ENCODE results near the gene ANKRD11.

ANKRD11 gene

GRCh38 chr16:89297910-89298545 is 192.3 kb downstream of the ANKRD11 start:
- no peak for DNase-seq (ENCODE audit: insufficient read length, low spot score)
- no peak for FAIRE-seq
- no peak for TF ChIP-seq CTCF (IDR thresholded peaks at IDR 0.05; ENCODE audit: insufficient read depth, missing control alignments)

- DNase-seq (ENCODE audit: insufficient read length, low spot score) (no peak), FAIRE-seq (no peak)
- no peak for TF ChIP-seq CTCF (IDR thresholded peaks at IDR 0.05; ENCODE audit: insufficient read depth, missing control alignments)
These were observed 193.0 kb downstream of the ANKRD11 start for GRCh38 chr16:89297156-89297874.

GRCh38 chr16:89295915-89296314 is 194.4 kb downstream of the ANKRD11 start:
- FAIRE-seq = no peak
- DNase-seq (ENCODE audit: insufficient read length, low spot score) = no peak
- TF ChIP-seq CTCF (IDR thresholded peaks at IDR 0.05; ENCODE audit: insufficient read depth, missing control alignments) = no peak

GRCh38 chr16:89295071-89295900 is 195.1 kb downstream of the ANKRD11 start:
- TF ChIP-seq CTCF (IDR thresholded peaks at IDR 0.05; ENCODE audit: insufficient read depth, missing control alignments) = no peak
- no peak for DNase-seq (ENCODE audit: insufficient read length, low spot score)
- FAIRE-seq = no peak

- TF ChIP-seq CTCF (IDR thresholded peaks at IDR 0.05; ENCODE audit: insufficient read depth, missing control alignments) = no peak
- FAIRE-seq (no peak), DNase-seq (ENCODE audit: insufficient read length, low spot score) (no peak)
These were observed 195.9 kb downstream of the ANKRD11 start for GRCh38 chr16:89294486-89294885.

GRCh38 chr16:89293276-89294143 is 196.9 kb downstream of the ANKRD11 start:
- DNase-seq (ENCODE audit: insufficient read length, low spot score) (no peak), FAIRE-seq (no peak)
- TF ChIP-seq CTCF (IDR thresholded peaks at IDR 0.05; ENCODE audit: insufficient read depth, missing control alignments) = no peak

Data from D721Med (cell line).